GM19372 (cell line): ENCODE data around the gene CENPI.
A peak's percentile ranks its signal among the peaks of the same experiment; 100 is the strongest.
"Not testable (repeated sequence)": the region's sequence is repeated elsewhere in the genome, so short reads cannot be mapped to it uniquely, and the experiment has no call there.

ENCODE experiments used
- ATAC-seq: cut with Tn5 transposase; IDR thresholded peaks from one replicate; pipeline ENCODE4 v1.9.1; 2021; ENCODE audit warnings: mild to moderate bottlenecking, low read depth, moderate library complexity; ENCODE audit not compliant: unreplicated experiment

CENPI gene

DNA sequence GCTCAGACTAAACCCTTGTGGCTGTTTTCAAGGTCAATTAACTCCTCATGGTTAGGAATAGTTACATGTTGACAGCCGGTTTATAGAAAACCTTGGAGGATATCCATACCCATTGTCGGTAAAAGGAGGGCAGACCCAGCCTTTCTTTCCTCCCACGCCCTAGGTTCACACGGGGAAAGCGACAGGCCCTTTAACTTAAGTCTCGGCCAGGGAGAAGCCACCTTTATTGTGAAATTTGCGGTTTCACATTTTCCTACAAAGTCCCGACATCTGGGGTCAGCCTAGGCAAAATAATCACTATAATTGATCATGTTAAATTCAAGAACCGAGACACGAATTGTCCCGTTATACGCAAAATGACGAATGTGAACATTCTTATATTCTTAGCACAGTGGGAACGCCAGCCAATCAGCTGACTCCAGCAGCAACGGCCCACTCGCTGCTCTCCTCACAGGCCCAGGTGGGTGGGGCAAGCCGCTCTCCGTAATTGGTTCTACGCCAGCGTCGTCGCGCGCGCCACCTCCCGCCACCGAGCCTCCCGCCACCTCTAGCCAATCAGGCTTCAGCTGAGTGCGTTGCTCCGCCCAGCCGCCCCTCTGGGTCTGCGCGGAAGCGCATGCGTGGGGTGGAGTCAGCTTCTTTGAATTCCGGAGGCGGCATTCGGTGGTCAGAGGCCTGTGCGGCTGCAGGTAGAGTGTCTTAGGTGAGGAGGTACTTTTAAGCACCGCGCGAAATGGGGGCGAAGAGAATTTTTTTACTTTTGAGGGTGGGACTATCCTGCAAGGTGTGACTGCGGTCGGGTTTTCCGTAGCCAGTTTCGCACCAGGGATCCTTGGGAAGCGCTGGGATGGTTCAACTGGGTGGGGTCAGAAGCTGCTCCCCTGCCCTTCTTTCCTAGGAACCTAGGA lies at the start of gene CENPI:
Gene CENPI, plus strand, starts transcription at position 659 of the 908 bp plus-strand sequence. CDS start 2,867 bp downstream, outside the sequence.
- ATAC-seq: peak; percentile 98

GRCh38 chrX:101051153-101051548 lies 46.9 kb upstream of the CENPI start:
- ATAC-seq: peak; percentile 7

DNA sequence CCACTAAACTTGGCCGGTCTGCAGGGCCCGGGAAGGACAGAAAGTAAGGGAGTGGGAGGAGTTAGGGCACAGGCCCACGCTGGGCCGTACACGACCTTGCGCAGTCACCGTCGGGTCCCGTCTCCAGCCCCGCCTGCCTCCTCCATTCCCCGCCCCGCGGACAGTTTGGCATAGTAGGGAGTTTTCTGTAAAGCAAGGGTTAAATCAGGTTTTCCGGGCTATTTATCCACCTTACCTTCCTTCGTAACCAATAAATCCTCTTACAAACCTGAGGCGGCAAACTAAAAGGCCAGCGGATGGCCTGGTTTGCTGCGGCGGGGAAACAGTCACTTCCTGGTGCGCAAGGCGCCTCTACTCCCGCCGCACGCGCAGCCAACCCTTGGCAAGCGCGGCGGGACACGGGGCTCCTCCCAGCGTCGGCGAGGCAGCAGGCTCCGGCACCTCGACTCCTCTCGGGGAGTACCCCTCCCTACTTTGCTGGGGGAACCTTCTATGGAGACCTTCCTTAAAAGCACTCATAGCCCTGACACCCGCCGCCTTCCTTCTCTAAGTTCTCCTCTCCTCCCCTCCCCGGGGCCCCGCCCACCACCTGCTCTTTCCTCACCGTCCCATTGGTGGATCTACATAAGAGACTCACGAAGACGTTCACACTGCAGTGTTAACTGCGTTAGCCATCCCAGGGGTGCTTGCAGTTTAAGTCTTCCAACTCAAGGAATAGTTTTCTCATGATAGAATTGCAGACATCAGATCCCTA lies 46.3 kb upstream of the CENPI start, which contains the start of gene TRMT2B:
Gene TRMT2B, minus strand, starts transcription at position 563 of the 754 bp plus-strand sequence. CDS start 9,822 bp downstream, outside the sequence.
- ATAC-seq: peak; percentile 88

DNA sequence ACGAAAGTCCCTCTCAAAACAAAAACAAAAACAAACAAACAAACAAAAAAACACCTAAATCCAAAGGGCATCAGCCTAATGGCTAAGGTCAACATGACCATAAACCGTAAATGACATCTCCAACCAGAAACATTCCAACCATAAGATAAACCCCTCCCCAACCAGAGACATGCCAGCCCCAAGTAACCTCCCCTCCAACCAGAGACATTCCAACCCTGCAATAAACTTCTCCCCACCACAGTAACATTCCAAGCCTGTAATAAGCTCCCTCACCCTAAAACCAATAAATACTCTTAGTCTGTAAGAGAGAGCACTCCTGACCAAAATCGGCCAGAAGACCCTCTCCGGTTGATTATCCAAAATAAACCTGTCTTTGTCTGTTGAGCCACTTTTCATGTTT lies 41.5 kb upstream of the CENPI start:
- not testable (repeated sequence) for ATAC-seq

GRCh38 chrX:101057093-101057714 lies 40.8 kb upstream of the CENPI start:
- ATAC-seq: peak; percentile 80

- no peak for ATAC-seq
Observed at GRCh38 chrX:101062176-101062575, 35.8 kb upstream of the CENPI start.

GRCh38 chrX:101071582-101071981 lies 26.4 kb upstream of the CENPI start:
- ATAC-seq: no peak

- no peak for ATAC-seq
Observed at GRCh38 chrX:101078716-101079598, 19.0 kb upstream of the CENPI start, which contains the start of gene TMEM35A. Gene TMEM35A (plus strand): TSS chrX:101078879. CDS start chrX:101079003, 124 bp downstream.

- ATAC-seq: no peak
Observed at GRCh38 chrX:101079736-101080270, 18.2 kb upstream of the CENPI start.

DNA sequence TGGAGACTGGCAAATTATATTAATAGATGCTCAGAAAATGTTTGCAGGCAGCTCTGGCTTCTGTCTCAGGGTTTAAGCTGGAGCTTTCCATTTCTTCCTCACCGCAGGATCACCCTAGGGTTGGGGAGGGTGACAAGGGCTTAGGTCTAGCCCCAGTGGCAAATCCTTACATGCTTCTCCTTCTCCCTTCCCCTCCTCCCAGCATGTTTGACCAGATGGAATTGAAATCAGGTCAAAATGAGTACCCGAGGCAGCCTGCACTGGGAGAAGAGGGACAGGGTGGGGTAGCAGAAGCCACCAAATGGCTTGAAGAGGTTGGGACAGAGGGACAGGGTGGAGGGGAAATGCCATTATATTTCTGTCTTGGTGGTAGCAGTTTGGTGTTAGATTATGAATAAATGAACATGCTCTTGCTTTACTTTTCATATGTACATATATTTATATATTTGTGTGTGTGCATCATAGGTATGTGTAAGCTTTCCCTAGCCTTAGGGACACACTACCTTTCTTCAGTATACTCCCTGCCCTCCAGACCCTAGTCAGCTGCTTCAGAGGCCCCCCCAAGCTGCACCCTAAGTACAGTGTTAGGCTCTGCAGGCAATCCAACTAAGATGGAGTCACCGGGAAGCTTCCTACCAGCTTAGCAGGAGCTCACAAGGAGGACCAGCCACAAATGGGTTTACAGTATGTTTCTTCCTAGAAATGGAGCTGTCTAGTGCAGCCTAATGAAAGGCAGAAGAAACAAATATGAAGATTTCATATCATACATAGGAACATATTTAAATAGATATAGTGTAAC lies 17.5 kb upstream of the CENPI start:
- ATAC-seq: no peak

DNA sequence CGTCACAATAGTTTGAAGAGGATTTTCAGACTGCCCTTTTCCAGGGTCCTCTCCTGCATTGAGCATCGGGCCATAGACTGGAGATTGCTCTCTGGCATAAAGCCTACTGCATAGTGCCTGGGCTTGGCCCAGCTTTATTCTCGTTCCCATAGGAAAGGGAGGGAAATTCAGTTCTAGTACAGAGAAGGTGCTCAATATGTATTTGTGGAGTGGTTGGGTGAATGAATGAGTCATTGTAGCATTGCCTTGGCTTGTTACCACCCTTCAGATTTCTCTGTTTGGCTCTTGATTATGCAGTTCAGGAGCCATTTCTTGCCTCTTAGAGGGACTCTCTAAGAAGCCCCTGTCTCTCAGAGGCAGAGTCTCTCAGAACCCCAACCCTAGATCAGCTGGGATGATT lies 16.8 kb upstream of the CENPI start:
- no peak for ATAC-seq

GRCh38 chrX:101091817-101092216 lies 6.2 kb upstream of the CENPI start:
- ATAC-seq: no peak

DNA sequence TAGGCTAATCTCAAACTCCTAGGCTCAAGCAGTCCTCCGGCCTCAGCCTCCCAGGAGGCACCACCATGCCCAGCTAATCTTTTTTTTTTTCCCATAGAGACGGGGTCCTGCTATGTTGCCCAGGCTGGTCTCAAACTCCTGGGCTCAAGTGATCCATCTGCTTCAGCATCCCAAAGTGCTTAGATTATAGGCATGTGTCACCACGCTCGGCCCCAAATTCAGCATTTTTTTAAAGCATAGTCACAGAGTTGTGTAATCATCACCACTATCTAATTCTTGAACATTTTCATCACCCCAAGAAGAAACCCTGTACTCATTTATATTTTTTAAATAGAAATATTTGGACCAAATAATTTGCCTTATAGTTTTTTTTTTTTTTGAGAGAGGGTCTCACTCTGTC lies 10.3 kb downstream of the CENPI start:
- ATAC-seq: no peak

DNA sequence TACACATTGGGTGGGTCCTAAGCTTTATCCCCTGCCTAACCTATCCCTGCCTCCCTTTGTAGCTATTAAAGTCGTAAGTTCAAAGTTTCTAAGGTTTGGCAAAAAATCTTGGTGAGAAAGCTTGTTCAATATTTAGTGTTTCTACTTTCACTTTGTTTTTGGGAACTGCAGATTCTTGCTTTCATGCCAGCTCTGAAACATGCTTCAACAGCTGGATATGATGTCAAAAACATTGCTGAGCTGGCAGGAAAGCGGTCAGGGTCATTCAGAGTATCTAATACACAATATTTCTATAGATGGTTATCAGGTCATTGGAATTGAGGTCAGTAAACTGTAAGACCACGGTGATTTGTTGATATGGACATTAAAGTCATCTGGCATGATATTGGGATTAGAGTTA lies 19.7 kb downstream of the CENPI start:
- ATAC-seq: no peak

- no peak for ATAC-seq
Observed at GRCh38 chrX:101136235-101136634, 38.2 kb downstream of the CENPI start.
